ENCODE measurements around the gene PFKM.

DNA sequence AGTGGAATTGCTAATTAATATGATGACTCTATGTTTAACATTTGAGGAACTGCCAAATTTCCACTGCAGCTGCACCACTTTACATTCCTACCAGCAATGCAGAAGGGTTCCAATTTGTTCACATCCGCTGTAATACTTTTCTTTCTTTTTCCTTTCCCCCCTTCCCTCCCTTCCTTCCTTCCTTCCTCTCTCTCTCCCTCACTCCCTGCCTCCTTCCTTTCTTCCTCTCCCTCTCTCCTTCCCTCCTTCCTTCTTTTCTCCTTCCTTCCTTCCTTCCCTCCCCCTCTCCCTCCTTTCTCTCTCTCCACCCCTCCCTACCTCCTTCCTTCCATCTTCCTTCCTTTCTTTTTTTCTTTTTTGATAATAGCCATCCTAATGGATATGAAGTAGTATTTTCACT, 3.2 kb upstream of the PFKM start:
- TF ChIP-seq, protein P1, sequence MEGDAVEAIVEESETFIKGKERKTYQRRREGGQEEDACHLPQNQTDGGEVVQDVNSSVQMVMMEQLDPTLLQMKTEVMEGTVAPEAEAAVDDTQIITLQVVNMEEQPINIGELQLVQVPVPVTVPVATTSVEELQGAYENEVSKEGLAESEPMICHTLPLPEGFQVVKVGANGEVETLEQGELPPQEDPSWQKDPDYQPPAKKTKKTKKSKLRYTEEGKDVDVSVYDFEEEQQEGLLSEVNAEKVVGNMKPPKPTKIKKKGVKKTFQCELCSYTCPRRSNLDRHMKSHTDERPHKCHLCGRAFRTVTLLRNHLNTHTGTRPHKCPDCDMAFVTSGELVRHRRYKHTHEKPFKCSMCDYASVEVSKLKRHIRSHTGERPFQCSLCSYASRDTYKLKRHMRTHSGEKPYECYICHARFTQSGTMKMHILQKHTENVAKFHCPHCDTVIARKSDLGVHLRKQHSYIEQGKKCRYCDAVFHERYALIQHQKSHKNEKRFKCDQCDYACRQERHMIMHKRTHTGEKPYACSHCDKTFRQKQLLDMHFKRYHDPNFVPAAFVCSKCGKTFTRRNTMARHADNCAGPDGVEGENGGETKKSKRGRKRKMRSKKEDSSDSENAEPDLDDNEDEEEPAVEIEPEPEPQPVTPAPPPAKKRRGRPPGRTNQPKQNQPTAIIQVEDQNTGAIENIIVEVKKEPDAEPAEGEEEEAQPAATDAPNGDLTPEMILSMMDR (IDR thresholded peaks at IDR 0.05; ENCODE audit: borderline replicate concordance, extremely low read depth, low read length, poor library complexity, severe bottlenecking): no peak
- TF ChIP-seq EZH2 (IDR thresholded peaks at IDR 0.05; ENCODE audit: borderline replicate concordance, low read depth, low read length, severe bottlenecking): no peak
